Astrocyte (in vitro differentiated cells and primary cell): Measurements from ENCODE around the gene OTOGL. TPM values are rescaled to one million over a fixed set of nuclear protein-coding genes. Genes with fewer than 3 reads are reported as not detected.
"Not testable (repeated sequence)": the region's sequence is repeated elsewhere in the genome, so short reads cannot be mapped to it uniquely, and the experiment has no call there.

ENCODE experiments used
- DNase-seq: peaks from one replicate; pipeline ENCODE4 v3.0.0-alpha.2; 2010; ENCODE audit warnings: low read depth
- FAIRE-seq: peaks from 2 replicates; lab custom pipeline; 2011; peaks lifted over from hg19 to GRCh38; lab: Jason Lieb, UNC
- H2AFZ ChIP-seq: 2 replicates; pipeline ENCODE4 v1.6.0; 2012; ENCODE audit warnings: low read depth, low read length, inconsistent platforms
- H3K27ac ChIP-seq: 2 replicates; pipeline ENCODE4 v1.5.1; 2011; ENCODE audit warnings: low read depth, low read length, inconsistent platforms
- H3K27me3 ChIP-seq: 2 replicates; pipeline ENCODE4 v1.6.0; 2011; ENCODE audit warnings: low read length, inconsistent platforms; ENCODE audit not compliant: insufficient read depth
- H3K36me3 ChIP-seq: 2 replicates; pipeline ENCODE4 v1.5.1; 2011; ENCODE audit warnings: low read length, inconsistent platforms; ENCODE audit not compliant: insufficient read depth
- H3K4me1 ChIP-seq: 2 replicates; pipeline ENCODE4 v1.5.1; 2011; ENCODE audit warnings: low read length, inconsistent platforms; ENCODE audit not compliant: insufficient read depth
- H3K4me2 ChIP-seq: 2 replicates; pipeline ENCODE4 v1.6.0; 2012; ENCODE audit warnings: low read length, inconsistent platforms
- H3K4me3 ChIP-seq: 2 replicates; pipeline ENCODE4 v1.5.1; 2011; ENCODE audit warnings: low read depth, mild to moderate bottlenecking, low read length, inconsistent platforms; ENCODE audit not compliant: insufficient read depth
- H3K79me2 ChIP-seq: 2 replicates; pipeline ENCODE4 v1.6.0; 2012; ENCODE audit warnings: mild to moderate bottlenecking, low read length, inconsistent platforms; ENCODE audit not compliant: insufficient read depth
- H3K9ac ChIP-seq: 2 replicates; pipeline ENCODE4 v1.6.0; 2012; ENCODE audit warnings: mild to moderate bottlenecking, low read length, inconsistent platforms
- H3K9me3 ChIP-seq: 2 replicates; pipeline ENCODE4 v1.5.1; 2012; ENCODE audit warnings: low read depth, mild to moderate bottlenecking, low read length, inconsistent platforms; ENCODE audit not compliant: insufficient read depth
- H4K20me1 ChIP-seq: 2 replicates; pipeline ENCODE4 v1.6.0; 2012; ENCODE audit warnings: low read length, inconsistent platforms; ENCODE audit not compliant: insufficient read depth
- H3K27ac Mint-ChIP-seq: one replicate; pipeline ENCODE4 v1.8.0; 2021; ENCODE audit warnings: mild to moderate bottlenecking, mixed read lengths; ENCODE audit not compliant: unreplicated experiment
- H3K27me3 Mint-ChIP-seq: one replicate; pipeline ENCODE4 v1.8.0; 2021; ENCODE audit warnings: low read depth, mixed read lengths; ENCODE audit not compliant: unreplicated experiment
- H3K36me3 Mint-ChIP-seq: one replicate; pipeline ENCODE4 v1.8.0; 2021; ENCODE audit warnings: low read depth, mixed read lengths; ENCODE audit not compliant: unreplicated experiment
- H3K4me1 Mint-ChIP-seq: one replicate; pipeline ENCODE4 v1.8.0; 2021; ENCODE audit warnings: low read depth, mixed read lengths; ENCODE audit not compliant: unreplicated experiment
- H3K4me3 Mint-ChIP-seq: one replicate; pipeline ENCODE4 v1.8.0; 2021; ENCODE audit warnings: mild to moderate bottlenecking, moderate library complexity, mixed read lengths; ENCODE audit not compliant: unreplicated experiment
- H3K9me3 Mint-ChIP-seq: one replicate; pipeline ENCODE4 v1.8.0; 2021; ENCODE audit warnings: mild to moderate bottlenecking, mixed read lengths; ENCODE audit not compliant: unreplicated experiment
- EZH2 ChIP-seq: IDR thresholded peaks from 2 replicates; pipeline ENCODE4 v1.6.1; 2012; ENCODE audit warnings: mild to moderate bottlenecking, low read length, inconsistent platforms; ENCODE audit not compliant: insufficient read depth
- total RNA-seq: library from RNA; stranded (reverse); gene quantifications from 2 replicates; pipeline ENCODE4 v1.2.1, GENCODE V29; 2021
- TF ChIP-seq, protein P1 (sequence below): IDR thresholded peaks from 2 replicates; pipeline ENCODE4 v1.5.1; 2011; ENCODE audit warnings: low read depth, mild to moderate bottlenecking, inconsistent platforms, low read length, moderate library complexity; ENCODE audit not compliant: insufficient read depth

OTOGL gene
- total RNA-seq, 1 donor from 2014 or later: 0.16 TPM

DNA sequence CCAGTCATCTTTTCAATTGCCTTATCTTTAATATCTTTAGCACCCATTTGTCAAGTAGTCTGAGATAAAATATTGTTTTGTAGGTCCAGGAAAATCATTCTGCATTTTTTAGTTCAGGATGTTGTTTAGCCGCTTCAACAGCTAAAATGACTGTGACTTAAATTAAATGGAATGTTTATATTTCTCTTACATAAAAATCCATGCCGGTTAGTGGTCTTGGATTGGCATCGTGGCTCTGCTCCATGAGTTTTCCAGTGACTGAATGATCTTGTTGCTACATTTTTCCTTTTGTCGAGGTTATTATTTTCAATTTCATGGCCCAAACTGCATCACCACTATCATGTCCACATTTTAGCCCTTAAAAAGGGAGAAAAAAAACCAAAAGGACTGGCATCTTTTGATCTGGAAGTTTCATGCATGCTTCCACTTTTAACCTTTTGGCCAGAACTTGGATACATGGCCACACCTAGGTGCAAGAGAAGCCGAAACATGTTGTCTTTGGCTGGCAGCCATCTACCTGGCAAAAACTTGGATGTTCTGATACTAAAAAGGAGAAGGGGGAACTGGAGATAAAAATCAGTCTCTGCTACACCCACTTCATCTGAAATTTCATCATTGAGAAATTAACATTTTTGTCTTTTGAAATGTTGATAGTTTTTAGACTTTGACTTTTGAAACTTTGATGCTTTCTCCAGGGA lies 142.4 kb downstream of the OTOGL start:
- no peaks in the 10 kb centered on the region for H4K20me1 ChIP-seq
- no peak overlapping the region for H2AFZ ChIP-seq
- H3K27me3 ChIP-seq: no peaks in the 10 kb centered on the region
- no peak overlapping the region for H3K4me3 Mint-ChIP-seq
- H3K27ac ChIP-seq: peak overlapping the region; percentile 1
- TF ChIP-seq EZH2: no peak
- TF ChIP-seq, protein P1, sequence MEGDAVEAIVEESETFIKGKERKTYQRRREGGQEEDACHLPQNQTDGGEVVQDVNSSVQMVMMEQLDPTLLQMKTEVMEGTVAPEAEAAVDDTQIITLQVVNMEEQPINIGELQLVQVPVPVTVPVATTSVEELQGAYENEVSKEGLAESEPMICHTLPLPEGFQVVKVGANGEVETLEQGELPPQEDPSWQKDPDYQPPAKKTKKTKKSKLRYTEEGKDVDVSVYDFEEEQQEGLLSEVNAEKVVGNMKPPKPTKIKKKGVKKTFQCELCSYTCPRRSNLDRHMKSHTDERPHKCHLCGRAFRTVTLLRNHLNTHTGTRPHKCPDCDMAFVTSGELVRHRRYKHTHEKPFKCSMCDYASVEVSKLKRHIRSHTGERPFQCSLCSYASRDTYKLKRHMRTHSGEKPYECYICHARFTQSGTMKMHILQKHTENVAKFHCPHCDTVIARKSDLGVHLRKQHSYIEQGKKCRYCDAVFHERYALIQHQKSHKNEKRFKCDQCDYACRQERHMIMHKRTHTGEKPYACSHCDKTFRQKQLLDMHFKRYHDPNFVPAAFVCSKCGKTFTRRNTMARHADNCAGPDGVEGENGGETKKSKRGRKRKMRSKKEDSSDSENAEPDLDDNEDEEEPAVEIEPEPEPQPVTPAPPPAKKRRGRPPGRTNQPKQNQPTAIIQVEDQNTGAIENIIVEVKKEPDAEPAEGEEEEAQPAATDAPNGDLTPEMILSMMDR: no peak
- peaks cover 11% of the 10 kb centered on the region for H3K4me1 ChIP-seq
- DNase-seq (peak; percentile 84), FAIRE-seq (peak; percentile 76)
- H3K36me3 Mint-ChIP-seq: no peaks in the 10 kb centered on the region
- no peaks in the 10 kb centered on the region for H3K36me3 ChIP-seq
- peaks cover 3% of the 10 kb centered on the region for H3K4me1 Mint-ChIP-seq
- no peaks in the 10 kb centered on the region for H3K9me3 Mint-ChIP-seq
- H3K27ac Mint-ChIP-seq: no peak overlapping the region
- H3K79me2 ChIP-seq: no peaks in the 10 kb centered on the region
- peak overlapping the region; percentile 57 for H3K4me2 ChIP-seq
- H3K9me3 ChIP-seq: no peaks in the 10 kb centered on the region
- no peak overlapping the region for H3K9ac ChIP-seq
- no peaks in the 10 kb centered on the region for H3K27me3 Mint-ChIP-seq
- H3K4me3 ChIP-seq: no peak overlapping the region

DNA sequence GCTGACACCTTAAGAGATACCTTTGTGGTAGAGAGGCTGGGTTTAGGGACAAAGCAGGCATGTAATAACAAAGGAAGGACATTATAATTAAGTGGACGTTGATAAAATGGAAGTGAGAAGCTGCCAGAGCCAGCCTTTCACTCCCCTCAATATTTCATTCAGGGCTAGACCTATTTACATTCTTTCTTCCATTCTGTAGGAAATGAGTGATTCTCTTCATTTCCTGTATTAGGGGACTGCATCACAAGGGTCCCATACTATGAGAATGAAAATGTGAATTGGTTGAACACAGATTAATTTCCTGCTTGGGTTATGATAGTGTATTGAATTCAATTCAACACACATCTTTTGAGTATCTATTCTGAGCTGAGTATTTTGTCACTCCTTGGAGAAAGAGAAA lies 143.0 kb downstream of the OTOGL start:
- Mint-ChIP-seq H3K4me1 (peaks cover 3% of the 10 kb centered on the region), H3K36me3 (no peaks in the 10 kb centered on the region), H3K9me3 (no peaks in the 10 kb centered on the region), H3K27me3 (no peaks in the 10 kb centered on the region), H3K4me3 (no peak overlapping the region), H3K27ac (no peak overlapping the region)
- no peak overlapping the region for H3K9ac ChIP-seq
- DNase-seq (no peak), FAIRE-seq (no peak)
- H3K27ac ChIP-seq: no peak overlapping the region
- H3K4me3 ChIP-seq: no peak overlapping the region
- H4K20me1 ChIP-seq: no peaks in the 10 kb centered on the region
- no peaks in the 10 kb centered on the region for H3K27me3 ChIP-seq
- H3K4me1 ChIP-seq: peaks cover 11% of the 10 kb centered on the region
- H3K79me2 ChIP-seq: no peaks in the 10 kb centered on the region
- no peak overlapping the region for H2AFZ ChIP-seq
- peak overlapping the region; percentile 57 for H3K4me2 ChIP-seq
- no peaks in the 10 kb centered on the region for H3K36me3 ChIP-seq
- no peaks in the 10 kb centered on the region for H3K9me3 ChIP-seq
- TF ChIP-seq, protein P1: no peak
- TF ChIP-seq EZH2: no peak

DNA sequence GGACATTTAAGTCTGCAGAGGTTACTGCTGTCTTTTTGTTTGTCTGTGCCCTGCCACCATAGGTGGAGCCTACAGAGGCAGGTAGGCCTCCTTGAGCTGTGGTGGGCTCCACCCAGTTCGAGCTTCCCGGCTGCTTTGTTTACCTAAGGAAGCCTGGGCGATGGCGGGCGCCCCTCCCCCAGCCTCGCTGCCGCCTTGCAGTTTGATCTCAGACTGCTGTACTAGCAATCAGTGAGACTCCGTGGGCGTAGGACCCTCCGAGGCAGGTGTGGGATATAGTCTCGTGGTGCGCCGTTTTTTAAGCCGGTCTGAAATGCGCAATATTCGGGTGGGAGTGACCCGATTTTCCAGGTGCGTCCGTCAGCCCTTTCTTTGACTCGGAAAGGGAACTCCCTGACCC lies 150.2 kb downstream of the OTOGL start:
- H3K27me3 Mint-ChIP-seq, H3K4me1 Mint-ChIP-seq, FAIRE-seq, H3K27ac ChIP-seq, H3K4me3 ChIP-seq, DNase-seq, H2AFZ ChIP-seq, H4K20me1 ChIP-seq, H3K9me3 Mint-ChIP-seq, H3K4me3 Mint-ChIP-seq, H3K27me3 ChIP-seq, H3K36me3 Mint-ChIP-seq, H3K27ac Mint-ChIP-seq, H3K4me2 ChIP-seq, H3K36me3 ChIP-seq, H3K9ac ChIP-seq, H3K9me3 ChIP-seq, H3K4me1 ChIP-seq, H3K79me2 ChIP-seq: not testable (repeated sequence)
